ENCODE measurements around the gene STXBP4. TPM values are rescaled to one million over a fixed set of nuclear protein-coding genes. Genes with fewer than 3 reads are reported as not detected.

STXBP4 gene
- total RNA-seq, 1 donor from 2014 or later, result 4.9 TPM

GRCh38 chr17:54951286-54951685 is 17.3 kb upstream of the STXBP4 start:
- H3K27ac ChIP-seq, result no peak overlapping the region
- no peak for DNase-seq (ENCODE audit: low spot score in 2 of 2)
- H3K27me3 ChIP-seq, result no peaks in the 10 kb centered on the region
- peaks cover 17 to 45% of the 10 kb centered on the region in 2 donors for H3K36me3 ChIP-seq
- H3K9me3 ChIP-seq, result no peaks in the 10 kb centered on the region
- intact Hi-C loops (cut with DNase I), result no loop called here
- TF ChIP-seq CTCF (IDR thresholded peaks at IDR 0.05), result no peak
- H3K4me1 ChIP-seq, result no peaks in the 10 kb centered on the region
- H3K4me3 ChIP-seq, result no peak overlapping the region

GRCh38 chr17:54956791-54957190 is 11.8 kb upstream of the STXBP4 start:
- no peak for DNase-seq (ENCODE audit: low spot score in 2 of 2)
- intact Hi-C loops (cut with DNase I), result no loop called here
- H3K27me3 ChIP-seq, result no peaks in the 10 kb centered on the region
- TF ChIP-seq CTCF (IDR thresholded peaks at IDR 0.05), result no peak
- H3K4me1 ChIP-seq, result no peaks in the 10 kb centered on the region
- peaks cover 33 to 50% of the 10 kb centered on the region in 2 donors for H3K36me3 ChIP-seq
- H3K9me3 ChIP-seq, result no peaks in the 10 kb centered on the region
- no peak overlapping the region for H3K4me3 ChIP-seq
- no peak overlapping the region for H3K27ac ChIP-seq

GRCh38 chr17:54967621-54968261 is 824 bp upstream of the STXBP4 start:
- Histone ChIP-seq H3K4me1 (peaks cover 4 to 11% of the 10 kb centered on the region in 2 donors), H3K27ac (peak overlapping the region; percentile 82 to 90), H3K4me3 (peak overlapping the region; percentile 75 to 95), H3K27me3 (no peaks in the 10 kb centered on the region), H3K36me3 (peaks cover 6 to 22% of the 10 kb centered on the region in 2 donors), H3K9me3 (no peaks in the 10 kb centered on the region)
- intact Hi-C loops (cut with DNase I), result loop anchor here (1.0 to 5.0 kb wide), 4 partner anchors 66 to 455 kb away; partner anchors contain the start of gene HLF
- no peak for DNase-seq (ENCODE audit: low spot score in 2 of 2)
- peak in 2 of 3 experiments; percentile 18 to 32 for TF ChIP-seq CTCF (IDR thresholded peaks at IDR 0.05)

- DNase-seq (ENCODE audit: low spot score in 2 of 2), result peak in 1 of 2 donors; percentile 67
- Histone ChIP-seq H3K27me3 (no peaks in the 10 kb centered on the region), H3K4me1 (peaks cover 4 to 11% of the 10 kb centered on the region in 2 donors), H3K27ac (peak overlapping the region; percentile 82 to 90), H3K9me3 (no peaks in the 10 kb centered on the region), H3K36me3 (peaks cover 0 to 10% of the 10 kb centered on the region in 2 donors), H3K4me3 (peak overlapping the region; percentile 75 to 95)
- TF ChIP-seq CTCF (IDR thresholded peaks at IDR 0.05), result no peak
- intact Hi-C loops (cut with DNase I), result loop anchor here (1.0 to 5.0 kb wide), 4 partner anchors 68 to 453 kb away; partner anchors contain the start of gene HLF
Observed at GRCh38 chr17:54968988-54969332, 395 bp downstream of the STXBP4 start.

- Histone ChIP-seq H3K4me1 (peaks cover 4 to 11% of the 10 kb centered on the region in 2 donors), H3K27ac (peak overlapping the region; percentile 82 to 90), H3K9me3 (no peaks in the 10 kb centered on the region), H3K4me3 (peak overlapping the region; percentile 75 to 95), H3K27me3 (no peaks in the 10 kb centered on the region), H3K36me3 (peaks cover 0 to 1% of the 10 kb centered on the region in 2 donors)
- intact Hi-C loops (cut with DNase I), result loop anchor here (2.0 to 5.0 kb wide), 2 partner anchors 267 to 295 kb away; partner anchors contain the start of gene HLF
- DNase-seq (ENCODE audit: low spot score in 2 of 2), result no peak
- no peak for TF ChIP-seq CTCF (IDR thresholded peaks at IDR 0.05)
Observed at GRCh38 chr17:54969658-54970572, 1.4 kb downstream of the STXBP4 start.

All from ascending aorta (tissue), 2 donors.